ENCODE measurements around the gene NPFFR1. TPM values are rescaled to one million over a fixed set of nuclear protein-coding genes. Genes with fewer than 3 reads are reported as not detected.
"Not testable (repeated sequence)": the region's sequence is repeated elsewhere in the genome, so short reads cannot be mapped to it uniquely, and the experiment has no call there.

The NPFFR1 gene
- total RNA-seq, 1 donor from 2014 or later = not detected

DNA sequence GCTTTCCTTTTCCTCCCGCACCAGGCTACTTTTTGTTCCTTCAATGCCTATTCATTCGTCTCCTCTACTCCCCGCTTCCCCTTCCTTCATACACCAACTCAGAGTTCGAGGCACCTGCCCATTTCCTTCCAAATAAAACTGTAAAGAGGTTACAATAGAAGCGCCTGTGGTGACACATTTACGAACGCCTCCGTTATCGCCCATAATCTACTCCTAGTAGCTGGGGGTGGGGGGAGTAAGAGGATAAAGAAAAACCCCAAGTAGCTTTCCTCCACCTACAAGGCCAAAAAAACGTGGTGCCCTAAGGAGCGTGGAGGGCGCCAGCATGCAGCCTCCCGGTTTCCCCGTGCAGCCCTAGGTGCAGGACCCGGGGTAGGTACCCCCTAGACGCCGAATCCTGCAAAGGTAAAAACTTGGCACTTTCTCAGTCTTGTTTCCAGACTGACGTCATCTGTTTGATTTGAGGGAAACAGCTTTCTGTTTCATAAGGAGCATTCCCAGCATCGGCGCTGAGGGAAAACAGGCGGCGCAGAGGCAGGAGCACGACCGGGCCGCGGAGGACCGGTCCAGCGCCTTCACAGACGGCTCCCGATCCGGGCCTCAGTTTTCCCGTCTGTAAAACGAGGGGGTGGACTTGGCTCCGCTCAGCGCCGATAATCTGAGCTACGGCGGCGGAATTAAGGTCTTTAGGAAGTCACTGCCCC, 51.5 kb downstream of the NPFFR1 start:
- Mint-ChIP-seq H3K36me3 (peaks cover 7% of the 10 kb centered on the region), H3K4me3 (peak overlapping the region; percentile 98), H3K27ac (peak overlapping the region; percentile 97), H3K4me1 (ENCODE audit: unreplicated experiment) (peaks cover 16% of the 10 kb centered on the region), H3K9me3 (no peaks in the 10 kb centered on the region), H3K27me3 (no peaks in the 10 kb centered on the region)
- no peak for DNase-seq (ENCODE audit: extremely low spot score, unreplicated experiment)
- TF ChIP-seq, protein P1, sequence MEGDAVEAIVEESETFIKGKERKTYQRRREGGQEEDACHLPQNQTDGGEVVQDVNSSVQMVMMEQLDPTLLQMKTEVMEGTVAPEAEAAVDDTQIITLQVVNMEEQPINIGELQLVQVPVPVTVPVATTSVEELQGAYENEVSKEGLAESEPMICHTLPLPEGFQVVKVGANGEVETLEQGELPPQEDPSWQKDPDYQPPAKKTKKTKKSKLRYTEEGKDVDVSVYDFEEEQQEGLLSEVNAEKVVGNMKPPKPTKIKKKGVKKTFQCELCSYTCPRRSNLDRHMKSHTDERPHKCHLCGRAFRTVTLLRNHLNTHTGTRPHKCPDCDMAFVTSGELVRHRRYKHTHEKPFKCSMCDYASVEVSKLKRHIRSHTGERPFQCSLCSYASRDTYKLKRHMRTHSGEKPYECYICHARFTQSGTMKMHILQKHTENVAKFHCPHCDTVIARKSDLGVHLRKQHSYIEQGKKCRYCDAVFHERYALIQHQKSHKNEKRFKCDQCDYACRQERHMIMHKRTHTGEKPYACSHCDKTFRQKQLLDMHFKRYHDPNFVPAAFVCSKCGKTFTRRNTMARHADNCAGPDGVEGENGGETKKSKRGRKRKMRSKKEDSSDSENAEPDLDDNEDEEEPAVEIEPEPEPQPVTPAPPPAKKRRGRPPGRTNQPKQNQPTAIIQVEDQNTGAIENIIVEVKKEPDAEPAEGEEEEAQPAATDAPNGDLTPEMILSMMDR (conservative IDR thresholded peaks at IDR 0.05) = no peak

DNA sequence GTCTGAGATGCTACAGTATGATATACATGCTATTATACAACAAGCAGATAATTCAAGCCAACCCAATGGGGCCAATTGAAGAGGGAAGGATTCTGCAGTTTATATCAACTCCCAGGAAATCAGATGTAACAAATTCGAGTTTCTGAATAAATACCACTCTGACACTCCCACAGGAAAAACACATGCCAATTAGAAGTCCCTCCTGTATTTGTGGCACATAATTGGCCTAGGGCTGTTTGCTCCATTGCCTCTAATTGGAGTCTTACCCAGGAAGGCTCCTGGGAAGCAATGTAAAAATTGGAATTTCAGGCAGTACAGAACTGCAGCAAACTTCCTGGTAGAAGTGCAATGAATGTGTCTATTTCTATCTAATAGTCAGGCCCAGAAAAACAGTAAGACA, 55.3 kb downstream of the NPFFR1 start:
- TF ChIP-seq, protein P1 (conservative IDR thresholded peaks at IDR 0.05) = no peak
- no peaks in the 10 kb centered on the region for H3K27me3 Mint-ChIP-seq
- H3K4me1 Mint-ChIP-seq (ENCODE audit: unreplicated experiment) = peaks cover 10% of the 10 kb centered on the region

DNA sequence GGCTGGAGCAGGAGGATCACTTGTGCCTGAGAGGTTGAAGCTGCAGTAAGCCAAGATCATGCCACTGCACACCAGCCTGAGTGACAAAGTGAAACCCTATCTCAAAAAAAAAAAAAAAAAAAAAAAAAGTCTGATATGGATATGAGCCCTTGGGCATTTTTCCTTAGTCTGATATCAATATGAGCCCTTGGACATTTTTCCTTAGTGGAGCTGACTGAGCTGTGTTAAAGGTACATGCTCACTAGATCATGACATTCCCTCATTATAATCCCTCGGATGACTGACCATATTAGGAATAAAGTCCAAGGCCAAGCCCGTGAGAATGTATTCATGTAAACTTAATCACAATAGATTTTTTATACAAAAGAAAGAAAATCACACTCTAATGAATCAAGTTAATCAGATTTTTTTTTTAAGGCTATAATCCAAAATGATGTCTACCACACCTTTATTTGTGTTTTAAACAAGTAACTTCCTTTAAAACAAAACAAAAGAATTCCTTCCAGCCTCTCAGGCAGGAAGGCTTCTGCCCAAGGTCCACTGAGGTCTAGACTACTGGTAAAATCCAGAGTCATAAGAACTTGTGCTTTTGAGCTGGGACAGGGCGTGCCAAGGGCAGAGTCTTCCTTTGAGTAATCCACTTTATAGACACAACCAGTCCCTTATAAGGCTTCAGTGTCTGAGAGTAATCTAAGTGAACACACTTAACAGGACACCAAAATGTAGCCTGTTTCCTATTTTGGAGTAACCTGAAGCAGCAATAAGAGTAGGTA, 56.1 kb downstream of the NPFFR1 start:
- Mint-ChIP-seq H3K4me3 (no peak overlapping the region), H3K27me3 (no peaks in the 10 kb centered on the region), H3K27ac (peak overlapping the region; percentile 18), H3K36me3 (peaks cover 7% of the 10 kb centered on the region), H3K4me1 (ENCODE audit: unreplicated experiment) (peaks cover 12% of the 10 kb centered on the region), H3K9me3 (no peaks in the 10 kb centered on the region)
- TF ChIP-seq, protein P1 (conservative IDR thresholded peaks at IDR 0.05) = no peak
- no peak for DNase-seq (ENCODE audit: extremely low spot score, unreplicated experiment)

More for the DNA sequence above, 55.3 kb downstream of the NPFFR1 start:
- Mint-ChIP-seq H3K27ac (peak overlapping the region; percentile 36), H3K36me3 (peaks cover 7% of the 10 kb centered on the region), H3K9me3 (no peaks in the 10 kb centered on the region), H3K4me3 (no peak overlapping the region)
- no peak for DNase-seq (ENCODE audit: extremely low spot score, unreplicated experiment)

DNA sequence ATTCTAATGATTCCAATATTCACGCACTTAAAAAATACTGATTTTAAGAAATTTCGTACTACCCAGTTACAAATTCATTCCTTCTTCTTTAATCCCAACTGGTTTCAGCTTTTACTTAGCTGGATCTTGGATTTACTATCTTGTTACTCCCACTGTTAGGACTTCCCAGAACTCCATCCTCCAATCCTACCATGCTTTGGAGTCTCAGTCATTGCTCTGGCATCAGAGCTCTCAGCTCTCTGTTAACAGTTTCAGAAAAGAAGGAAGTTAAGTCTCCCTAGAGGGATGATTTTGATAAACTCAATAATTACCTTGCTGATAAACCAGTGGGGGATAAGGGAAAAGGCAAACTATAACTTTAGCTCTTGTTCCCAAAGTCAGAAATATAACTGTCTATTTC, 60.1 kb downstream of the NPFFR1 start:
- TF ChIP-seq, protein P1 (conservative IDR thresholded peaks at IDR 0.05) = no peak
- DNase-seq (ENCODE audit: extremely low spot score, unreplicated experiment) = no peak
- Mint-ChIP-seq H3K36me3 (peaks cover 7% of the 10 kb centered on the region), H3K9me3 (no peaks in the 10 kb centered on the region), H3K4me1 (ENCODE audit: unreplicated experiment) (peaks cover 17% of the 10 kb centered on the region), H3K4me3 (no peak overlapping the region), H3K27me3 (no peaks in the 10 kb centered on the region), H3K27ac (no peak overlapping the region)

DNA sequence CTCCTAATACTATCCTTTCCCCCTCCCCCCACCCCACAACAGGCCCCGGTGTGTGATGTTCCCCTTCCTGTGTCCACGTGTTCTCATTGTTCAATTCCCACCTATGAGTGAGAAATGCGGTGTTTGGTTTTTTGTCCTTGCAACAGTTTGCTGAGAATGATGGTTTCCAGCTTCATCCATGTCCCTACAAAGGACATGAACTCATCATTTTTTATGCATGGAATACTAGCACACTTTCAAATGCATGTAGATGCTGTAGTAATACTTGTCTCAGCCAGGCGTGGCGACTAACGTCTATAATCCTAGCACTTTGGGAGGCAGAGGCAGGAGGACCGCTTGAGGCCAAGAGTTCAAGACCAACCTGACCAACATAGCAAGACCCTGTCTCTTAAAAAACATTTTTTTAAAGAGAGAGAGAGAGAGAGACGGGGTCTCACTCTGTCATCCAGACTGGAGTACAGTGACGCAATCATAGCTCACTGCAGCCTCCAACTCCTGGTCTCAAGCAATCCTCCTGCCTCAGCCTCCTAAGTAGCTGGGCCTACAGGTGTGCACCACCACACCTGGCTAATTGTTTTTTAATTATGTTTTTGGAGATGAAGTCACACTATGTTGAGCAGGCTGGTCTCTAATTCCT, 60.9 kb downstream of the NPFFR1 start:
- Mint-ChIP-seq H3K4me3 (peak overlapping the region; percentile 78), H3K4me1 (ENCODE audit: unreplicated experiment) (peaks cover 17% of the 10 kb centered on the region), H3K27ac (peak overlapping the region; percentile 91), H3K36me3 (peaks cover 11% of the 10 kb centered on the region)
- DNase-seq (ENCODE audit: extremely low spot score, unreplicated experiment); H3K9me3 Mint-ChIP-seq; H3K27me3 Mint-ChIP-seq: not testable (repeated sequence)

All from type B pancreatic cell (in vitro differentiated cells).